ENCODE data around the gene PTPRJ. TPM values are rescaled to one million over a fixed set of nuclear protein-coding genes. Genes with fewer than 3 reads are reported as not detected.

The PTPRJ gene
- total RNA-seq, 1 donor from 2014 or later, result 70.3 TPM

DNA sequence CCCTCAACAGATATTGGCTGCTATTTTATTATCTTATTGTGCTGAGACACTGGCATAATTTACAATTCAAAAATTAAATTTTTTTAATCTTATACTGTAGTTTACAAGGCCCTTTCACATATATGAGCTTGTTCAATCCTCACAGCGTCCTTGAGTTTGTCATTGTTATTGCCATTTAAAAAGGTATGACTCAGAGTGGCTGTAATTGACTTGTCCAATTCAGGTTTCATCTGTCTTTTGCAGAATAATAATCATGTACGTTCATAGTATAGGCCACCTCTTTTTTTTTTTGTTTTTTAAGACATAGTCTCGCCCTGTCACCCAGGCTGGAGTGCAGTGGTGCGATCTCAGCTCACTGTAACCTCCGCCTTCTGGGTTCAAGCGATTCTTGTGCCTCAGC, 11.5 kb downstream of the PTPRJ start:
- Mint-ChIP-seq H3K27me3 (ENCODE audit: insufficient read depth) (no peaks in the 10 kb centered on the region), H3K27ac (no peak overlapping the region), H3K36me3 (ENCODE audit: low read depth) (peaks cover 9% of the 10 kb centered on the region), H3K4me1 (ENCODE audit: low read depth) (peaks cover 55% of the 10 kb centered on the region), H3K9me3 (no peaks in the 10 kb centered on the region), H3K4me3 (no peak overlapping the region)
- DNase-seq (ENCODE audit: low spot score), result no peak
- intact Hi-C loops (cut with micrococcal nuclease), result loop anchor here (1.0 kb wide), 1 partner anchor 9 kb away; no protein-coding TSS in a partner anchor

DNA sequence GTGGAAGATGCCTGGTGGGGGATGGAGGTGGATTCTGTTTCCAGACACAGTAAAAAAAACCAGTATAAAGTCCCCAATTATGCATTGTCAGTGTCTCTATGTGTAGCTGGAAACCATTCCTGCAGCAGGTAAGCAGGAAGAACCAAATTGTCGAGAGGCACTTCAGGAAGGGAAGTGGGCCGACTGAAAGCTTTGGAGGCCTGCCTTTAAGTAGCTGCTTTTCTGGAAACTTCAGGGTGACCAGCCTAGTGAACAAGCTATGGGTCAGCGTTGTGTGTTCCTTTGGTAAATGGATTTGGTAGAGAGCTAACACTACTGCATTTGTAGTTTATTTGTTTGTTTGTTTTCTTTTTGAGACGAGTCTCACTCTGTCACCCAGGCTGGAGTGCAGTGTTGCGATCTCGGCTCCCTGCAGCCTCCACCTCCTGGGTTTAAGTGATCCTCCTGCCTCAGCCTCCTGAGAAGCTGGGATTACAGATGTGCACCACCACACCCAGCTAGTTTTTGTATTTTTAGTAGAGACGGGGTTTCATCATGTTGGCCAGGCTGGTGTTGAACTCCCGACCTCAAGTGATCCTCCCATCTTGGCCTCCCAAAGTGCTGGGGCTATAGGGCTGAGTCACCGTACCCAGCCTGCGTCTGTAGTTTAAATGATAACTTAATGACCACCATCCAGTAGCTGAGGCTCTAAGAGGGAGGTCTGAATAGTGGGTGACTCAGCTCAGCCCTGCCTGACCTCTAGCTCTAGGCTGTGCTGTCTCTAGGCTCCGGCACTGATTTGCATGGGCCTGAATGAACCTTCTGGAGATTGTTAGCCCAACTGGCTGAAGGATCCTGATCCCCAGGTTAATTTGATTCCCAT, 12.8 kb downstream of the PTPRJ start:
- Mint-ChIP-seq H3K27ac (no peak overlapping the region), H3K9me3 (no peaks in the 10 kb centered on the region), H3K4me3 (no peak overlapping the region), H3K36me3 (ENCODE audit: low read depth) (peaks cover 6% of the 10 kb centered on the region), H3K4me1 (ENCODE audit: low read depth) (peaks cover 55% of the 10 kb centered on the region), H3K27me3 (ENCODE audit: insufficient read depth) (no peaks in the 10 kb centered on the region)
- no peak for DNase-seq (ENCODE audit: low spot score)
- intact Hi-C loops (cut with micrococcal nuclease), result no loop called here

DNA sequence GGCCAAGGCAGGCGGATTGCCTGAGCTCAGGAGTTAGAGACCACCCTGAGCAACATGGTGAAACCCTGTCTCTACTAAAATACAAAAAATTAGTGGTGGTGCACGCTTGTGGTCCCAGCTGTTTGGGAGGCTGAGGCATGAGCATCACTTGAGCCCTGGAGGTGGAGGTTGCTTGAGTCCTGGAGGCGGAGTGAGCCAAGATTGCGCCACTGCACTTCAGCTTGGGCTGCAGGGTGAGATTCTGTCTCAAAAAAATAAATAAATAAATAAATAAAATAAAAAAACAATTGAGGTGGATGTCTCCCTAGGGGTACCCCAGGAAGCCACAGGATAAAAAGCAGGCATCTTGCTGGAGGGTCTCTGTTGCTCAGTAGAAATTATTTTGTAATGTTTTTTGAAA, 14.1 kb downstream of the PTPRJ start:
- DNase-seq (ENCODE audit: low spot score), result no peak
- no peak overlapping the region for H3K4me3 Mint-ChIP-seq
- H3K27ac Mint-ChIP-seq, result no peak overlapping the region
- H3K4me1 Mint-ChIP-seq (ENCODE audit: low read depth), result peaks cover 62% of the 10 kb centered on the region
- no peaks in the 10 kb centered on the region for H3K9me3 Mint-ChIP-seq
- no peaks in the 10 kb centered on the region for H3K27me3 Mint-ChIP-seq (ENCODE audit: insufficient read depth)
- intact Hi-C loops (cut with micrococcal nuclease), result no loop called here
- H3K36me3 Mint-ChIP-seq (ENCODE audit: low read depth), result peaks cover 4% of the 10 kb centered on the region

DNA sequence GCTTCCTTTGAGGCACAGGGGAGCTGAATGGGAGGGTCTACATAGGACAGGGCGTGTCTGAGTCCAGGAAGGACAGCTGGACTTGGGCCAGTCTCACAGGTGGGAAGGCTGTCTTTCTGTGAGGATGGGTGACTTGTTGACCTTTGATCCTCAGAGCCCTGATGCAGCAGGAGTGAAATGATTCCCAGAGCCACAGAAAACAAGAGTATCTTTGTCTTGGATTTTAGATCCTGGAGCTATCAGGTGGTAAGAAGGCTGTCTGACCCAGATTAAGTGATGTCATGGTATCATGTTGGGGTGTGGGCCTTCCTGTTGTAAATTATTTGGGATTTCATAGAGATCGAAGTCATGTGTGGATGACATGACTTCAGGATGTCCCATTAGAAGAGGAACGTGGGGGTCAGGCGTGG, 15.0 kb downstream of the PTPRJ start:
- Mint-ChIP-seq H3K4me1 (ENCODE audit: low read depth) (peaks cover 62% of the 10 kb centered on the region), H3K27ac (no peak overlapping the region), H3K36me3 (ENCODE audit: low read depth) (peaks cover 4% of the 10 kb centered on the region), H3K9me3 (no peaks in the 10 kb centered on the region), H3K27me3 (ENCODE audit: insufficient read depth) (no peaks in the 10 kb centered on the region), H3K4me3 (no peak overlapping the region)
- intact Hi-C loops (cut with micrococcal nuclease), result no loop called here
- DNase-seq (ENCODE audit: low spot score), result no peak

DNA sequence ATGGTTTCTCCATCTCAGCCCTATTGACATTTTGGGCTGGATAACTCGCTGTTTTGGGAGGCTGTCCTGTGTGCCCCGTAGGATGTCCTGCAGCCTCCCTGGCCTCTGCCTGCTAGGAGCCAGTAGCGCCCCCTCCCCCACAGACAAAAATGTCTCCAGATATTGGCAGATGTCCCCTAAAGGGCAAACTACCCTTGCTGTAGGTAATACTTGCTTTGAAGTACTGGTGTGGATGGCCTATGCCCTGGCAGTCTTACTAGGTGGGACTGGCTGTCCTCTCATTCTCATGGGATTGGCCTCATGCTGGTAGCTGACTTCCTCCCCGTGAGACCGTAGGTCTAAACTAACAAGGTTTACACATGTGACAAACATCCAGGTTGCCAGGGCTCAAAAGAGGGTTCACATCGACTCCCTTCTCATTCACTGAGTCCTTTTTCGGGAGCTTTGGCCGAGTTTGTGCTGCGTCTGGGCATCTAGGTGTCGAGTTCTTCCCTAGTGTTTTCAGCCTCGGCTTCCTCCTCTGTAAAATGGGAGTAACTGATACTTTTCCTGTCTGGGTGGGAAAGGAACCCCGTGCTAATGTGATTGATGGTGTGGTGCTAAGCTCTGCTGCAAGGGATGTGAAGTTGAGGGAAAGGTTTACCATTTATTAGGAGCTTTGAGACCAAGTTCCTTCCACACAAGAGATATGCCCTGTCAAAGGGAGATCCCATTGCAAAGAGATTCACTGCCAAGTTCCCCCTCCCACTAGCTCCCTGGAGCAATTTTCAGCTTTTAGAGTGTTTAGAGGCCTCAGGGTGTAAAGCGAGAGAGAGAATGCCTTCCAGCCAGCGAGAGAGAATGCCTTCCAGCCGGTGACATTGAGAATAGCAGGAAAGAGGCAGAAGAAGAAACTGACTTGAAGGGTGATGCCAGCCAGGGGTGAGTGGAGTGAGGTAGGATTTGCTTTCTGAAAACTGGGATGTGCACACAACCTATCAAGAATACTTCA, 17.0 kb downstream of the PTPRJ start:
- Mint-ChIP-seq H3K27me3 (ENCODE audit: insufficient read depth) (no peaks in the 10 kb centered on the region), H3K27ac (peak overlapping the region; percentile 48), H3K9me3 (no peaks in the 10 kb centered on the region), H3K36me3 (ENCODE audit: low read depth) (peaks cover 4% of the 10 kb centered on the region), H3K4me1 (ENCODE audit: low read depth) (peaks cover 62% of the 10 kb centered on the region), H3K4me3 (no peak overlapping the region)
- DNase-seq (ENCODE audit: low spot score), result no peak
- intact Hi-C loops (cut with micrococcal nuclease), result no loop called here

DNA sequence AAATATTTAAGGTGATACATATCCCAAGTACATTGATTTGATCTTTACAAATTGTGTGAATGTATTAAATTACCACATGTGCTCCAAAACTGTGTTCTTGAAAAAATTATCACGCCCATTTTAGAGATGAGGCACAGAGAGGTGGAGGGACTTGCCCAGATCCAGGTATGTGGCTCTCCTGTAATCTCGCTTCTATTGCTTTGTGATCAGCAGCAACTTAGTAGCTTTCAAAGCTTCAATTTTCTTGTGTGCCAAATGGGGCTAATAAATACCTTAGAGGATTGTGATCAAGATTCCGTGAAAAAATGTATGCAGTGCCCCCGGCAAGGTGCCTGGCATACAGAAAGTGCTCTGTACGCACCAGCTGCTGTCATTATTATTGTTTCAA, 18.0 kb downstream of the PTPRJ start:
- intact Hi-C loops (cut with micrococcal nuclease), result no loop called here
- Mint-ChIP-seq H3K27ac (peak overlapping the region; percentile 92), H3K4me1 (ENCODE audit: low read depth) (peaks cover 60% of the 10 kb centered on the region), H3K9me3 (no peaks in the 10 kb centered on the region), H3K4me3 (no peak overlapping the region), H3K36me3 (ENCODE audit: low read depth) (peaks cover 7% of the 10 kb centered on the region), H3K27me3 (ENCODE audit: insufficient read depth) (no peaks in the 10 kb centered on the region)
- no peak for DNase-seq (ENCODE audit: low spot score)

DNA sequence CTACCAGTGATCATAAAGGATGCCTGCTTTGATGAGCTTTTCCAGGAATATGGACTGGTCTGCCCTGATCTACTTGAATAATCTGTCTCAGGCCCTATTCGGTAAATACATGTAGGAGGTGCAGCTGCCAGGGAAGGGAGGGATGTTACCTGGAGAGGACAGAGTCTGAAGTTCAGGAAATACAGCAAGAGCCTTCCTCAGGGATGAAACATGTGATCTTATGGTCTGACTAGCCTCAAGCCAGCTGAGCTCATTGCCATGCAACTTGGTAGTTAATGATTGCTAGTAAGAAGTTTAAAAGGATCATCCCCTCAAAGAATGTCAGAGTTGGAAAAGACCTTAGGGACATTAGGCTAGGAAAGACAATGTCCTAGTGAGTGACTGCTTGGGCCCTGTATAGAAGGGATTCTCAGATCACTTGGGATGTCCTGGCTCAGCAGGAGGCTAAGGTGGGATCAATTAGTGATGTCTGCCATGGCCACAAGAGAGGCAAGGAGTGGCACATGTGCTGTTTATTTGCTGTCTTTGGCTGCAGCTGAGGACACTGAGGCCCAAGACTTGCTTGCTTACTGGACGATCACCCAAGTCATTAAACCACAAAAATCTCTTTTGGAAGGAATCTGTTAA, 18.5 kb downstream of the PTPRJ start:
- no peaks in the 10 kb centered on the region for H3K9me3 Mint-ChIP-seq
- no peak for DNase-seq (ENCODE audit: low spot score)
- intact Hi-C loops (cut with micrococcal nuclease), result no loop called here
- no peaks in the 10 kb centered on the region for H3K27me3 Mint-ChIP-seq (ENCODE audit: insufficient read depth)
- H3K36me3 Mint-ChIP-seq (ENCODE audit: low read depth), result peaks cover 7% of the 10 kb centered on the region
- H3K4me3 Mint-ChIP-seq, result peak overlapping the region; percentile 69
- peak overlapping the region; percentile 92 for H3K27ac Mint-ChIP-seq
- peaks cover 62% of the 10 kb centered on the region for H3K4me1 Mint-ChIP-seq (ENCODE audit: low read depth)

DNA sequence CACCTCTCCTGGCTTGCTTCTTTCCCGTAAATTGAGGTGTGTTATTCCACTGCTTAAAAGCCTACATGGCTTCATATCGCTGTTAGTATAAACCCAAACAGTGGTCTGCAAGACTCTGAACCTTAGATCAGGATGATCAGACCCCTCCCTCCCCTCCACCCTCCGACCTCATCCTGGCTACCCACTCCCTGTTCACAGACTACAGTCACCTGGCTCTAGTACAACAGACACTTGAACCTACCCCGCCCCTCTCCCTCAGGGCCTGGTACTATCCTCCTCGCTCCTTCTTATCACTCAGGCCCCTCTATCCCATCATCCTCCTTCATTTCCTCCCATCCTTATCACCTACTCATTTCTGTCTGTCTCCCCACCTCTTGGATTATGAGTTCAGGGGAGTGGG, 20.1 kb downstream of the PTPRJ start:
- Mint-ChIP-seq H3K36me3 (ENCODE audit: low read depth) (peaks cover 7% of the 10 kb centered on the region), H3K27me3 (ENCODE audit: insufficient read depth) (no peaks in the 10 kb centered on the region), H3K9me3 (no peaks in the 10 kb centered on the region), H3K4me3 (peak overlapping the region; percentile 9), H3K27ac (peak overlapping the region; percentile 92), H3K4me1 (ENCODE audit: low read depth) (peaks cover 72% of the 10 kb centered on the region)
- intact Hi-C loops (cut with micrococcal nuclease), result loop anchor here (2.0 to 10.0 kb wide), 2 partner anchors 358 to 486 kb away; partner anchors contain the start of gene MTCH2
- DNase-seq (ENCODE audit: low spot score), result no peak

DNA sequence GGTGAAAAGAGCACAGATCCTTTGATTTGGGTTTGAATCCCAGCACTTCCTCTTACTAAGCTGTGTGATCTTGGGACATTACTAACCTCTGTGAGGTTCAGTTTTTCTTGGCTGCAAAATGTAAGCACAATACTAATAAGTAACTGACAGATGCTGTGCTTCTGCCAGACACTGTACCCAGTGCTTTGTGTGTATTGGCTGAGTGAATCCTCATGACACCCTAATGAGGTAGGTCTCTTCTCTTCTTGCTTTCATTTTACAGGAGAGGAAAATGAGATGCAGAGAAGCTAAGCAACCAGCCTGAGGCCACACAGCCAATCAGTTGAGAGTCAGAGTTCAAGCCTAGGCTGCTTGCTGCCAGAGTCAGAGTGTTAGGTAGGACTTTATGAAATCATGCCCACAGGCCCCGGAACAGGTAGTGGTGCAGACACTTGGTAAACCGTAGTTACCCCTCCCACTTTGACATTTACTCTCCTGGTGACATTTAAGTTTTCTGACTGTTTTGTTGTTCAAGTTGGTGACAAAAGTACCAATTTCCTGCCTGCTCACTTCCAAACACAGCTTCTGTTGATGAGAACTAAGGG, 21.2 kb downstream of the PTPRJ start:
- Mint-ChIP-seq H3K27me3 (ENCODE audit: insufficient read depth) (no peaks in the 10 kb centered on the region), H3K4me3 (peak overlapping the region; percentile 72), H3K9me3 (no peaks in the 10 kb centered on the region), H3K4me1 (ENCODE audit: low read depth) (peaks cover 82% of the 10 kb centered on the region), H3K27ac (peak overlapping the region; percentile 97), H3K36me3 (ENCODE audit: low read depth) (peaks cover 5% of the 10 kb centered on the region)
- DNase-seq (ENCODE audit: low spot score), result peak; percentile 87
- intact Hi-C loops (cut with micrococcal nuclease), result loop anchor here (1.0 to 10.0 kb wide), 8 partner anchors 8 to 487 kb away; partner anchors contain the start of gene MTCH2

DNA sequence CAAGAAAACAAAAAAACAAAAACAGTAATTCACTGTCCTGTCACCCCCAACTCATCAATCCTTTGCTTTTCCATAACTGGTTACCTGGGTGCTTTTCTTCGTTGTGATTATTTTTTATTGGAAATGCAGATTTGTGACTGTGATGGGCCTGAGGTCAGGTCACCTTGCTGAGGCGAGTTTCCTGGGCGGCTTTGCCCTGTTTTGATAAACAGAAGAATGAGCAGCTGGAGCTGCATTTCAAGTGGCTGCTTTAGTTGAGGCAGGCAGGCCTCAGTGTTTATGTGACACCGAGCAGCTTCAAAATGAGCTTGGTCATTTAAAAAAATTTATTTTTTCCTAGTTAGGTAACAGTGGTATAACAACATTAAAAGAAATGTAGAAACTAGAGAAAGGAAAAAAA, 22.2 kb downstream of the PTPRJ start:
- peaks cover 84% of the 10 kb centered on the region for H3K4me1 Mint-ChIP-seq (ENCODE audit: low read depth)
- no peaks in the 10 kb centered on the region for H3K9me3 Mint-ChIP-seq
- H3K27ac Mint-ChIP-seq, result peak overlapping the region; percentile 97
- H3K4me3 Mint-ChIP-seq, result peak overlapping the region; percentile 72
- DNase-seq (ENCODE audit: low spot score), result no peak
- H3K27me3 Mint-ChIP-seq (ENCODE audit: insufficient read depth), result no peaks in the 10 kb centered on the region
- intact Hi-C loops (cut with micrococcal nuclease), result loop anchor here (10.0 kb wide), 1 partner anchor 488 kb away; no protein-coding TSS in a partner anchor
- peaks cover 5% of the 10 kb centered on the region for H3K36me3 Mint-ChIP-seq (ENCODE audit: low read depth)

DNA sequence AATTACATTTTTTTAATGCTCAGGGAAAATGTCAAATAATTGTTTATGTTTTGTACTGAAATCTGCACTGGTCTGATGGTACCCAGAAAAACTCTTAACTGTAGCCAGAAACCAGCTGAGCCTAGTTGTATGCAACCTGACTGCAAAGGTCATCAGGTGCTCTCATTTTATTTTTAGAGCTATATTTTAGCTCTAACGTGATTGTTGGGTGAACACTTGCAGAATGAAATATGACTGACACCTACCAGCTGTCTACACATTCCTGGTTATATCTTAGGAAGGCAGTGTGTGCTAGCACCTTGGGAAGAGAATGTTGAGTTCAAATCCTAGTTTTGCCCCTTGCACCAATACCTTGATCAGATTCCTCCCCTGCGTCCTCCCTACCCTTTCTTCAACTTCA, 23.6 kb downstream of the PTPRJ start:
- H3K36me3 Mint-ChIP-seq (ENCODE audit: low read depth), result peaks cover 9% of the 10 kb centered on the region
- H3K9me3 Mint-ChIP-seq, result no peaks in the 10 kb centered on the region
- H3K4me3 Mint-ChIP-seq, result peak overlapping the region; percentile 83
- intact Hi-C loops (cut with micrococcal nuclease), result loop anchor here (10.0 kb wide), 1 partner anchor 489 kb away; no protein-coding TSS in a partner anchor
- peak overlapping the region; percentile 100 for H3K27ac Mint-ChIP-seq
- H3K27me3 Mint-ChIP-seq (ENCODE audit: insufficient read depth), result no peaks in the 10 kb centered on the region
- no peak for DNase-seq (ENCODE audit: low spot score)
- peaks cover 81% of the 10 kb centered on the region for H3K4me1 Mint-ChIP-seq (ENCODE audit: low read depth)

DNA sequence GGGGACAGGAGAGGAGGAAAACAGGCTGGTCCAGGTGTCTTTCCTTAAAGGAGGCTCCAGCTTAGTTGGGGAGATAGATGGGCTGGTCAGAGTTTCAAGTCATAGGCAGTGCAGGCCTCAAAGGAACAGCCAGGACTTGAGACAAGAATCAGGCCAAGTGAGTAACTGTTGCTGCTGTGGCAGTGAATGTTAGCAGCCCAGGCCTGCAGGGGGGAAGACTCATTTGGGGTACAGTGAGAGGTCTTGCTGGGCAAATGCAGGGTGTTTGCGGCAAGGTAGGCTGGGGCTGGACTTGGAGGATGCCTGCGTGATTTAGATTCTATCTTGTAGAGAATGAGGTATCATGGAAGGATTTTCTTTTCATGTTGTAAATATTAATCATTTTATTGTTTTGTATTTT, 24.1 kb downstream of the PTPRJ start:
- H3K9me3 Mint-ChIP-seq, result no peaks in the 10 kb centered on the region
- H3K36me3 Mint-ChIP-seq (ENCODE audit: low read depth), result peaks cover 9% of the 10 kb centered on the region
- H3K27me3 Mint-ChIP-seq (ENCODE audit: insufficient read depth), result no peaks in the 10 kb centered on the region
- intact Hi-C loops (cut with micrococcal nuclease), result loop anchor here (10.0 kb wide), 1 partner anchor 490 kb away; no protein-coding TSS in a partner anchor
- no peak for DNase-seq (ENCODE audit: low spot score)
- H3K27ac Mint-ChIP-seq, result peak overlapping the region; percentile 100
- peaks cover 81% of the 10 kb centered on the region for H3K4me1 Mint-ChIP-seq (ENCODE audit: low read depth)
- H3K4me3 Mint-ChIP-seq, result peak overlapping the region; percentile 83

All from activated T-helper 1 cell treated with anti-CD3 and anti-CD28 coated beads, Interleukin-12 subunit alpha, Interleukin-12 subunit beta, Interleukin-2, Interleukin-4 antibody, amounts not matched to agents 30 ng/mL and 10 ng/mL and 1 ng/mL, durations not matched to agents 14 hours and 24 hours and 36 hours (primary cell).